Type B pancreatic cell (in vitro differentiated cells): ENCODE data around the gene ACSS1. TPM values are rescaled to one million over a fixed set of nuclear protein-coding genes. Genes with fewer than 3 reads are reported as not detected.

Experiments
- DNase-seq: peaks from one replicate; pipeline ENCODE4 v3.0.0; 2021; ENCODE audit warnings: mixed read lengths; ENCODE audit not compliant: unreplicated experiment; ENCODE audit errors: extremely low spot score
- H3K27ac Mint-ChIP-seq: 2 replicates; pipeline ENCODE4 v1.8.0; 2021; ENCODE audit warnings: mild to moderate bottlenecking, mixed read lengths
- H3K27me3 Mint-ChIP-seq: 2 replicates; pipeline ENCODE4 v1.8.0; 2021; ENCODE audit warnings: mixed read lengths
- H3K36me3 Mint-ChIP-seq: 2 replicates; pipeline ENCODE4 v1.8.0; 2021; ENCODE audit warnings: mixed read lengths
- H3K4me1 Mint-ChIP-seq: one replicate; pipeline ENCODE4 v1.8.0; 2021; ENCODE audit warnings: mixed read lengths; ENCODE audit not compliant: unreplicated experiment
- H3K4me3 Mint-ChIP-seq: 2 replicates; pipeline ENCODE4 v1.8.0; 2021; ENCODE audit warnings: mild to moderate bottlenecking, mixed read lengths
- H3K9me3 Mint-ChIP-seq: 2 replicates; pipeline ENCODE4 v1.8.0; 2021; ENCODE audit warnings: mixed read lengths
- total RNA-seq: library from RNA; stranded (reverse); gene quantifications from 2 replicates; pipeline ENCODE4 v1.2.1, GENCODE V29; 2021; ENCODE audit warnings: low replicate concordance
- TF ChIP-seq, protein P1 (sequence below): fragments of 200-600 bp; sonication (generic); conservative IDR thresholded peaks from 2 replicates; pipeline ENCODE4 v1.5.0; 2021; ENCODE audit warnings: antibody characterized with exemption, mild to moderate bottlenecking

Gene ACSS1
- total RNA-seq, 1 donor from 2014 or later = 27.5 TPM

DNA sequence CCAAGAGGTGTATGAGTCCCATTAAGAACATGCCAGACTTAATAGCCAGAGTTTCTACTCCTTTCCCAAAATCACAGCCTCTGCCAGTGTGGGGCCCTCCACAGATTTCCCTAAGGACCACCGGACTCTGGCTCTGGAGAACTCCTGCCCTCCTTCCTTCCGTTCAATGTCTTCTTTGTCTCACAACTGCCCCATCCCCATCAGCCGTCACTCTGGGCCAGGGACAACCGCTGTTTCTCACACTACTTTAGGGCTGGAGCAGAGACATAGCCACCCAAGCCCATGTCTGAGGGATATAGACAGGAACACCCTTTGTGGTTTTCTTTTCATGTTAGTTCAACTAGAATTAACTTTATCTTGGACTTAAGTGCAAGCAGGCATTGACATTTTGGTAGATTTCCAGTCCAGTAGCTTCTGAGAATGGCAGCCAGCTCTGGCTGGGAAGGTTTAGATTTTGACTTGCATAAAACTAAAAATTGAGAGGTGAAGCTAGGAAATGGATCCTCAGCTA is 6.7 kb upstream of the ACSS1 start:
- peaks cover 60% of the 10 kb centered on the region for H3K27me3 Mint-ChIP-seq
- H3K4me3 Mint-ChIP-seq = no peak overlapping the region

DNA sequence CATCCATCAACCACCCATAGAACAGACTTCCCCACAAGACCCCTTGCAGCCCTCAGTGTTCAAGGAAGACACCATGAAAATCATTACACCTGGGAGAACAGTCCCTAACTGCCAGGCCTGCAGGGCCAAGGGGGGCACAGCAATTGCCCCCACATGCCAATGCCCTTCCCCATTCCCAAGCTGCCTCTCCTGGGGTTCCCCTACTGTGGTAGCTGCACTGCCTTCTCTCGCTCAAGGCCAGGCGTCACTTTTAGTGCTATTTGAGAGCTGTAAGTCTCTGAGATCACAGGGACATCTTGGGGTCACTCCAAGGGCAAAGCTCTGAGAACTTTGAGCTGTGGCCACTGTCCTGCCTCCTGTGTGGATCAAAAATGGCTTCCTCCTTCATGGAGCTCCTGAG is 6.0 kb upstream of the ACSS1 start:
- H3K9me3 Mint-ChIP-seq = no peaks in the 10 kb centered on the region
- TF ChIP-seq, protein P1, sequence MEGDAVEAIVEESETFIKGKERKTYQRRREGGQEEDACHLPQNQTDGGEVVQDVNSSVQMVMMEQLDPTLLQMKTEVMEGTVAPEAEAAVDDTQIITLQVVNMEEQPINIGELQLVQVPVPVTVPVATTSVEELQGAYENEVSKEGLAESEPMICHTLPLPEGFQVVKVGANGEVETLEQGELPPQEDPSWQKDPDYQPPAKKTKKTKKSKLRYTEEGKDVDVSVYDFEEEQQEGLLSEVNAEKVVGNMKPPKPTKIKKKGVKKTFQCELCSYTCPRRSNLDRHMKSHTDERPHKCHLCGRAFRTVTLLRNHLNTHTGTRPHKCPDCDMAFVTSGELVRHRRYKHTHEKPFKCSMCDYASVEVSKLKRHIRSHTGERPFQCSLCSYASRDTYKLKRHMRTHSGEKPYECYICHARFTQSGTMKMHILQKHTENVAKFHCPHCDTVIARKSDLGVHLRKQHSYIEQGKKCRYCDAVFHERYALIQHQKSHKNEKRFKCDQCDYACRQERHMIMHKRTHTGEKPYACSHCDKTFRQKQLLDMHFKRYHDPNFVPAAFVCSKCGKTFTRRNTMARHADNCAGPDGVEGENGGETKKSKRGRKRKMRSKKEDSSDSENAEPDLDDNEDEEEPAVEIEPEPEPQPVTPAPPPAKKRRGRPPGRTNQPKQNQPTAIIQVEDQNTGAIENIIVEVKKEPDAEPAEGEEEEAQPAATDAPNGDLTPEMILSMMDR = no peak
- no peak overlapping the region for H3K4me3 Mint-ChIP-seq
- no peak overlapping the region for H3K27ac Mint-ChIP-seq
- H3K36me3 Mint-ChIP-seq = no peaks in the 10 kb centered on the region
- H3K4me1 Mint-ChIP-seq = peaks cover 8% of the 10 kb centered on the region
- peaks cover 67% of the 10 kb centered on the region for H3K27me3 Mint-ChIP-seq
- no peak for DNase-seq

More for the DNA sequence above, 6.7 kb upstream of the ACSS1 start:
- TF ChIP-seq, protein P1 = no peak
- Mint-ChIP-seq H3K36me3 (no peaks in the 10 kb centered on the region), H3K27ac (no peak overlapping the region), H3K9me3 (no peaks in the 10 kb centered on the region), H3K4me1 (peaks cover 6% of the 10 kb centered on the region)
- no peak for DNase-seq

DNA sequence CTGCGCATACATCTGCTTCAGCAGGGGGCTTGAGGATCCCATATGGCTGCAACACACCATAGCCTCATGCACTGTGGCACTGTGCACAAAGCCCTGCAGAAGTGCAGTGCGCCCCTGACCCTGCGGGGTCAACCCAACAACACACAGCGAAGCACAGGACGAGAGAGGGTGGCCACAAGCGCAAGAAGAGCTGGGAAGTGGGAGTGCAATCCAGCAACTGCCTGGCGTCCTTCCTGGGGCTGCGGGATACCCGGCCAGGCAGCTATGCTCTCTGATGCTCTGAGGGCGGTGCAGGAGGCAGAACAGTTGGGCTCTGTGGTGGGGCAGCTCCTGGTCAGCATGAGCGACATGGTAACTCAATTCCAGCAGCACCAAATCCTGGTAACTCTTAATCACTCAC is 5.6 kb upstream of the ACSS1 start:
- no peak overlapping the region for H3K4me3 Mint-ChIP-seq
- TF ChIP-seq, protein P1 = no peak

DNA sequence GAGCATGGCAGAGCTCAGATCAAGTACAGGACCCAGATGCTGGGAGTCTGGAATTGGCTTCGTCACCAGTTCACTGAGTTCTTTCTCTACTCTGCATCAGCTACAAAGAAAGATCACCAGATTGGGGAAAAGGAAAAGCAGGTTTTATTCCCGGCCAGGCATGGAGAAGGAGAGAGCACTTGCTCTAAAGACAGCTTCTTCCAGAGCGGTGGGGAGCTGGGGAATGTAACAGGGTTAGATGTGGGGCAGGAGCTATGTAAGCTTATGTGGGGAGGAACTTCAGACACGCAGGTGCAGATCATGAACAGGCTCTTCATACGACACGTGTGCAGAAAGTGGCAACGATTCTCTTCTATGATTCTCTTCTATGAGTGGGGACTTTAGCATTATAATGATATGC is 4.9 kb upstream of the ACSS1 start:
- Mint-ChIP-seq H3K9me3 (no peaks in the 10 kb centered on the region), H3K27ac (no peak overlapping the region), H3K4me1 (peaks cover 10% of the 10 kb centered on the region), H3K4me3 (no peak overlapping the region), H3K36me3 (no peaks in the 10 kb centered on the region), H3K27me3 (peaks cover 70% of the 10 kb centered on the region)
- TF ChIP-seq, protein P1 = no peak
- DNase-seq = no peak

More for the DNA sequence above, 5.6 kb upstream of the ACSS1 start:
- H3K4me1 Mint-ChIP-seq = peaks cover 10% of the 10 kb centered on the region
- H3K9me3 Mint-ChIP-seq = no peaks in the 10 kb centered on the region
- no peak for DNase-seq
- H3K27ac Mint-ChIP-seq = no peak overlapping the region
- H3K27me3 Mint-ChIP-seq = peaks cover 70% of the 10 kb centered on the region
- H3K36me3 Mint-ChIP-seq = no peaks in the 10 kb centered on the region

DNA sequence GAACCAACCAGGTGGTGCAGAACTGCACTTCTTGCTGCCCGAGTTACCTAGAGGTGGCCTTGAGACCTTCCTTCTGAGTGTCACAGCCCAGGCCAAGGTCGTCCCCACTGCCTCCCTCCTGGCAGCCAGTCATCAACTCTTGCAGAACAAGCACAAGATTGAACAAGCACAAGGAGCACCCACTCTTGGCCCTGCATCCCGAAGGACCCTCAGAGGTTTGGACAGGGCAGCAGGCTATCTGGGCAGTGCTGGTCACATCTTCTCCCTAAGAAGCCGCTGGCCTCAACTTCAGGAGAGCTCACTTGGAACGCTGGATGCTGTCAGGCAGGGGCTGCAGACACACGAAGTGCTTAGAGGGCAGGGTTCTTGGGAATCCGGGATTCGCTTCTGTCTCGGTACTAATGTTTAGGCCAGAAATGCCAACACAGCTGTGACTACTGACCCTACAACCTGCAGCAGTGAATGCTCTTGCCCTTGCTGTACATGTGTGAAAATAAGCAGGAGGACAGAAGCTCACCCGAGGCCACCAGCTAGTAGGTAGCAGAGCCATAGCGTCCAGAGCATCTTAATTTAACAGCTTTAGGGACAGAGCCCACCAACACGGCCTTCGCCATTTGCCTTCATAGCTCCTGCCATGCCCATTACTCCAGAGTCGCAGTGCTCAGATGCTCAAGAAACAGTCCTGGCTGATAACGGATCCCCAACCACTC is 4.0 kb upstream of the ACSS1 start:
- H3K9me3 Mint-ChIP-seq = no peaks in the 10 kb centered on the region
- H3K27me3 Mint-ChIP-seq = peaks cover 70% of the 10 kb centered on the region
- TF ChIP-seq, protein P1 = no peak
- no peak overlapping the region for H3K27ac Mint-ChIP-seq
- DNase-seq = no peak
- no peaks in the 10 kb centered on the region for H3K36me3 Mint-ChIP-seq
- H3K4me3 Mint-ChIP-seq = no peak overlapping the region
- peaks cover 10% of the 10 kb centered on the region for H3K4me1 Mint-ChIP-seq
